Renal cortical epithelial cell (primary cell): Measurements from ENCODE around the gene NCOA6. TPM values are rescaled to one million over a fixed set of nuclear protein-coding genes. Genes with fewer than 3 reads are reported as not detected.

ENCODE experiments used
- DNase-seq: peaks from one replicate; pipeline ENCODE4 v3.0.0-alpha.2; 2011; ENCODE audit warnings: low read depth
- total RNA-seq: library from RNA; depleted of rRNA; stranded (reverse); fragments of >200 nt; gene quantifications from 2 replicates; pipeline ENCODE4 v1.2.3, GENCODE V29; 2014

NCOA6 gene
- total RNA-seq, 1 donor from 2014 or later, result 10.9 TPM

GRCh38 chr20:34705008-34705396 is 120.4 kb downstream of the NCOA6 start:
- no peak for DNase-seq

GRCh38 chr20:34704177-34705007 is 121.1 kb downstream of the NCOA6 start, which contains the start of gene TP53INP2:
Gene TP53INP2, plus strand, starts transcription at chr20:34704344. Its CDS starts 4,396 bp downstream, at chr20:34708740.
- peak; percentile 77 for DNase-seq

- DNase-seq, result no peak
These were observed 121.9 kb downstream of the NCOA6 start for GRCh38 chr20:34703424-34704176.

- no peak for DNase-seq
These were observed 122.4 kb downstream of the NCOA6 start for GRCh38 chr20:34703061-34703423.

- no peak for DNase-seq
These were observed 123.9 kb downstream of the NCOA6 start for GRCh38 chr20:34701405-34702085.

- DNase-seq, result no peak
These were observed 132.0 kb downstream of the NCOA6 start for GRCh38 chr20:34693414-34693813.

GRCh38 chr20:34691838-34692237 is 133.6 kb downstream of the NCOA6 start:
- DNase-seq, result no peak

- peak; percentile 23 for DNase-seq
These were observed 136.0 kb downstream of the NCOA6 start for GRCh38 chr20:34689486-34689885.

GRCh38 chr20:34683667-34684066 is 141.8 kb downstream of the NCOA6 start:
- no peak for DNase-seq

- DNase-seq, result no peak
These were observed 144.8 kb downstream of the NCOA6 start for GRCh38 chr20:34680586-34681175.

GRCh38 chr20:34676642-34677373 is 148.6 kb downstream of the NCOA6 start, which contains the start of gene PIGU:
Gene PIGU, minus strand, starts transcription at chr20:34677092. Its CDS starts 7 bp downstream, at chr20:34677085.
- peak; percentile 86 for DNase-seq

- no peak for DNase-seq
These were observed 149.3 kb downstream of the NCOA6 start for GRCh38 chr20:34675993-34676641.

- DNase-seq, result no peak
These were observed 149.9 kb downstream of the NCOA6 start for GRCh38 chr20:34675561-34675960.

- DNase-seq, result no peak
These were observed 152.0 kb downstream of the NCOA6 start for GRCh38 chr20:34673412-34673811.

- DNase-seq, result no peak
These were observed 156.4 kb downstream of the NCOA6 start for GRCh38 chr20:34669094-34669493.

Other genes with a start within 250 kb of the NCOA6 start
- gene PIGU, start 148.6 kb downstream of the NCOA6 start, total RNA-seq, result 6.6 and 9.7 TPM in 2 replicates
- gene TP53INP2, start 121.3 kb downstream of the NCOA6 start, total RNA-seq, result 5.4 and 10.9 TPM in 2 replicates
- 4.3 and 16.9 TPM in 2 replicates for gene GGT7, start 47.2 kb upstream of the NCOA6 start, total RNA-seq
- gene ACSS2, start 51.0 kb upstream of the NCOA6 start, total RNA-seq, result 38.2 and 45.9 TPM in 2 replicates
- 86.7 and 89.2 TPM in 2 replicates for gene GSS, start 130.2 kb upstream of the NCOA6 start, total RNA-seq
- 0.05 TPM in 1 of 2 replicates, not detected in the other for gene MYH7B, start 130.2 kb upstream of the NCOA6 start, total RNA-seq